MCF 10A (cell line): ENCODE results near the gene HAP1. TPM values are rescaled to one million over a fixed set of nuclear protein-coding genes. Genes with fewer than 3 reads are reported as not detected.

Experiments
- BruUV-seq: library from RNA; stranded (reverse); fragments of 400-500 nt; replicated peaks from 2 replicates; lab custom pipeline; 2021; lab: Mats Ljungman, UMichigan
- CTCF ChIA-PET: fragments of 300-600 bp; sonication (Branson Sonifier 250); formaldehyde crosslinking; extraction: SDS; loops from one replicate; lab custom pipeline; 2021; ENCODE audit warnings: antibody characterized with exemption, inconsistent platforms; lab: Yijun Ruan, JAX
- POLR2A ChIA-PET: fragments of 300-600, 350-650 bp; sonication (Branson Sonifier 250); formaldehyde crosslinking; extraction: SDS; loops from one replicate; lab custom pipeline; 2020; ENCODE audit warnings: antibody characterized with exemption, inconsistent platforms; lab: Yijun Ruan, JAX
- DNase-seq: peaks from one replicate; pipeline ENCODE4 v3.0.0-alpha.2; 2018; ENCODE audit not compliant: unreplicated experiment
- H3K27ac Mint-ChIP-seq: one replicate; pipeline ENCODE4 v1.8.0; 2022; ENCODE audit warnings: mild to moderate bottlenecking, low read depth, mixed read lengths; ENCODE audit not compliant: unreplicated experiment
- H3K27me3 Mint-ChIP-seq: one replicate; pipeline ENCODE4 v1.8.0; 2022; ENCODE audit warnings: mixed read lengths; ENCODE audit not compliant: insufficient read depth, unreplicated experiment
- H3K36me3 Mint-ChIP-seq: one replicate; pipeline ENCODE4 v1.8.0; 2022; ENCODE audit warnings: mild to moderate bottlenecking, moderate library complexity, mixed read lengths; ENCODE audit not compliant: insufficient read depth, unreplicated experiment
- H3K4me1 Mint-ChIP-seq: one replicate; pipeline ENCODE4 v1.8.0; 2022; ENCODE audit warnings: mixed read lengths; ENCODE audit not compliant: insufficient read depth, unreplicated experiment
- H3K4me3 Mint-ChIP-seq: one replicate; pipeline ENCODE4 v1.8.0; 2022; ENCODE audit warnings: mild to moderate bottlenecking, moderate library complexity, mixed read lengths; ENCODE audit not compliant: unreplicated experiment
- H3K9me3 Mint-ChIP-seq: one replicate; pipeline ENCODE4 v1.8.0; 2022; ENCODE audit warnings: mixed read lengths; ENCODE audit not compliant: unreplicated experiment
- CTCF ChIP-seq: fragments of 200-600 bp; IDR thresholded peaks from one replicate; pipeline ENCODE4 v1.8.0; 2022; ENCODE audit warnings: antibody characterized with exemption, mild to moderate bottlenecking; ENCODE audit not compliant: unreplicated experiment
- intact Hi-C: fragments of 100-400 bp; cut with micrococcal nuclease; formaldehyde crosslinking; loops from 2 replicates; pipeline ENCODE4 v1.14.1; 2022
- total RNA-seq: library from RNA; stranded (reverse); gene quantifications from 2 replicates; pipeline ENCODE4 v1.2.3, GENCODE V29; 2022

HAP1 gene
- total RNA-seq, 1 experiment from 2014 or later: 0.37 TPM

DNA sequence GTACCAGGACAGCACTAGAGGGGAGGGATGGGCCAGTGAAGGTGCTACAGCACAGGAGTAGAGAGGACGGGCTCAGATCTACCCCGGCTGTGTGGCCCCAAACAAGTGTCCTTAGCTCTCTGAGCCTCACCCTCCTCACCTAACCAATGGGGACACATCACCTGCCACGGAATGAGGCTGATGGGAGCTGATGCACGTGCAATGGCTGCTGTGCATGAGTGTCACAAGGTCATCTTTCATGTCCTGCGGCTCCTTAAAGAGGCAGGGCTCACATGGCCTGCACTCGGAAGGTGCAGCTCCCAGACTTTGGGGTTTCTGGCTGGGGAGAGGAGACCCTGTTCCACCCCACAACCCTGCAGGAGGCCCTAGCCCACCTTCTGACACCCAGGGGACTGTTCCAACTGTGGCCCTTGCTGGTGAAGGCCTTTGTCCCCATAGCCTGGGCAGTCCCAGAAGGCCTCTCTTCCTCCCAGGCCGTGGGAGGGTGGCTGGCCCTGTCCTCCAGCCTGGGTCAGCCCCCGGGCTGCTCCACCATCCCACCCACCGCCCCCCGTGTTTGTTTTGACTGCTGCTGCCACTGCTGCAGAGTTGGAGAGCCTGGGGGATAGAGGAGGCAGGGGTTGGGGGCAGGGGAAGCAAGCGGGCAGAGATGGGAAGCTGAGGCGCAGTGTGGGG lies 10.5 kb downstream of the HAP1 start:
- peaks cover 6% of the 10 kb centered on the region for H3K4me1 Mint-ChIP-seq
- no peak for TF ChIP-seq CTCF
- POLR2A ChIA-PET: interaction anchor here (0.7 to 1.1 kb wide), 2 partner anchors 11 to 125 kb away, joined by 3 to 5 read pairs; partner anchors contain the start of gene HAP1

GRCh38 chr17:41722231-41722630 lies 12.2 kb downstream of the HAP1 start:
- no peak for DNase-seq
- Mint-ChIP-seq H3K27me3 (no peaks in the 10 kb centered on the region), H3K27ac (no peak overlapping the region), H3K9me3 (no peaks in the 10 kb centered on the region), H3K4me1 (peaks cover 15% of the 10 kb centered on the region), H3K4me3 (no peak overlapping the region), H3K36me3 (no peaks in the 10 kb centered on the region)
- TF ChIP-seq CTCF: no peak
- ChIA-PET POLR2A (interaction anchor here (0.7 kb wide), 1 partner anchor 34 kb away, joined by 3 read pairs; the partner anchor contains the start of gene EIF1), CTCF (interaction anchor here (1.5 to 2.8 kb wide), 2 partner anchors 8 to 26 kb away, joined by 3 to 10 read pairs; no protein-coding TSS in a partner anchor)
- no TSS peak for BruUV-seq
- intact Hi-C loops: no loop called here

More for the DNA sequence above, 10.5 kb downstream of the HAP1 start:
- intact Hi-C loops: no loop called here
- Mint-ChIP-seq H3K27ac (no peak overlapping the region), H3K4me3 (no peak overlapping the region), H3K9me3 (no peaks in the 10 kb centered on the region), H3K36me3 (no peaks in the 10 kb centered on the region), H3K27me3 (no peaks in the 10 kb centered on the region)
- DNase-seq: no peak
- CTCF ChIA-PET: interaction anchor here (0.6 to 0.7 kb wide), 3 partner anchors 28 to 819 kb away, joined by 3 read pairs; no protein-coding TSS in a partner anchor
- no TSS peak for BruUV-seq

GRCh38 chr17:41718287-41718645 lies 16.2 kb downstream of the HAP1 start:
- CTCF ChIA-PET: interaction anchor here (0.6 to 2.1 kb wide), 6 partner anchors 18 to 893 kb away, joined by 3 to 15 read pairs (median 4); partner anchors contain the start of gene P3H4
- Mint-ChIP-seq H3K4me1 (peaks cover 10% of the 10 kb centered on the region), H3K36me3 (no peaks in the 10 kb centered on the region), H3K9me3 (no peaks in the 10 kb centered on the region), H3K27ac (no peak overlapping the region), H3K4me3 (no peak overlapping the region), H3K27me3 (no peaks in the 10 kb centered on the region)
- POLR2A ChIA-PET: interaction anchor here (0.6 to 2.1 kb wide), 11 partner anchors 7 to 200 kb away, joined by 3 to 29 read pairs (median 4); partner anchors contain the start of genes ACLY, EIF1, HAP1 and JUP
- no peak for TF ChIP-seq CTCF
- no peak for DNase-seq
- intact Hi-C loops: no loop called here
- BruUV-seq: no TSS peak
